Measurements from ENCODE around the gene EPB42. TPM values are rescaled to one million over a fixed set of nuclear protein-coding genes. Genes with fewer than 3 reads are reported as not detected.
"Not testable (repeated sequence)": the region's sequence is repeated elsewhere in the genome, so short reads cannot be mapped to it uniquely, and the experiment has no call there.

EPB42 gene
- total RNA-seq, 1 experiment from 2014 or later = not detected

DNA sequence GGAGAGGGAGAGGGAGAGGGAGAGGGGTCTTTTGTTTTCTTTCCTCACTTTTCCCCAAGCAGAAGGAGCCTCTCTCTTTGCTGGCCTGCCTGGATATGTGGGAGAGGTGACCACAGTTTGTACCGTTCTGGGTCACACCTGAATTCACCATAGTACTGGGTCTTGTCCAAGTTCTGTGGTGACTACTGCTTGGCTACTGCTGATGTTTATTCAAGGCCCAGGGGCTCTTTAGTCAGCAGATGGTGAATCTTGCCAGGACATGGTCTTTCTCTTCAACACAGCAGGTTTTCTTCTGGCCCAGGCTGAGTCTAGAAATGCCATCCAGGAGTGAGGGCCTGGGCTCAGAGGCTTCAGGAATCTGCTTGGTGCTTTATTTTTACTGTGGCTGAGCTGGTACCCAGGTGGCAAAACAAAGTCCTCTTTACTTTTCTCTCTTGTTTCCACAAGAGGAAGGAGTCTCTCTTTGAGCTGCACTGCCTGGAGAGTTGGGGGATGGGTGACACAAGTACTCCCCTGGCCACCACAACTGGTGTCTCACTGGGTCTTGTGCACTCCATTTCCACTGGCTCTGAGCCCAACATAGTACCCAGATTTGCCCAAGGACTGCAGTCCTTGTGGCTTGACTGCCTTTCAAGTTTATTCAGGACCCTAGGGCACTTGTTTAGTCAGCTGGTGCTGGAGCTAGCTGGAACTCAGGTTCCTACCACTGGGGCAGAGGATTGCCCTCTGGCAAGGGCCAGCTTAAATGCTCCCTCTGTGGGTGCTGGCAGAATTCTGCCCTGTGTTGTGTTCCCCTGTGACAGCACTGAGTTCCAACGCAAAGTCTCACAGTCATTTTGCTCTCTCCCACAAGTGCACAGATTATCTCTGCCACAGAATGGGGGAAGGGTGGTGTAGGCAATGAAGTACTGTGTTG lies 52.4 kb downstream of the EPB42 start:
- Histone ChIP-seq H3K4ac (ENCODE audit: low read depth, low read length) (no peak overlapping the region), H3K9me3 (ENCODE audit: control insufficient read depth, low read depth, low read length) (no peaks in the 10 kb centered on the region), H4K8ac (replicated peaks; ENCODE audit: insufficient read length, low read depth, low read length) (no peak overlapping the region), H2BK15ac (ENCODE audit: low read depth, low read length) (no peak overlapping the region), H4K20me1 (ENCODE audit: control insufficient read depth, insufficient read depth, insufficient read length) (no peaks in the 10 kb centered on the region), H2BK5ac (ENCODE audit: insufficient read length, low read length) (no peak overlapping the region), H3K14ac (ENCODE audit: insufficient read depth, low read length) (no peak overlapping the region), H2BK12ac (ENCODE audit: insufficient read length, low read depth, low read length) (no peak overlapping the region), H3K23ac (ENCODE audit: insufficient read length, low read depth, low read length) (no peak overlapping the region), H3K56ac (ENCODE audit: insufficient read length, low read depth, low read length) (no peak overlapping the region), H3K4me1 (ENCODE audit: insufficient read depth, low read length) (no peaks in the 10 kb centered on the region), H3T11ph (ENCODE audit: low read length) (no peak overlapping the region), H3K23me2 (ENCODE audit: insufficient read length, low read depth, low read length, poor library complexity, severe bottlenecking) (no peaks in the 10 kb centered on the region), H4K5ac (ENCODE audit: insufficient read length, low read depth, low read length) (no peak overlapping the region), H3K79me2 (ENCODE audit: insufficient read depth, low read length) (no peaks in the 10 kb centered on the region), H2BK20ac (ENCODE audit: low read depth, low read length, poor library complexity, severe bottlenecking) (no peak overlapping the region), H3K27ac (ENCODE audit: insufficient read length, low read depth, low read length) (no peak overlapping the region), H2BK120ac (ENCODE audit: low read depth, low read length, poor library complexity, severe bottlenecking) (no peak overlapping the region), H3K79me1 (ENCODE audit: insufficient read depth, low read depth, low read length, poor library complexity, severe bottlenecking) (no peaks in the 10 kb centered on the region), H3K27me3 (ENCODE audit: insufficient read depth, low read length) (no peaks in the 10 kb centered on the region), H3K9ac (ENCODE audit: extremely low read depth, insufficient read length, low read length) (no peak overlapping the region), H3K4me2 (ENCODE audit: insufficient read depth, insufficient read length, low read length) (no peak overlapping the region), H4K91ac (ENCODE audit: insufficient read length, low read depth, low read length) (no peak overlapping the region), H3K18ac (ENCODE audit: insufficient read length, low read depth, low read length) (no peak overlapping the region), H2AK5ac (ENCODE audit: insufficient read length, low read length) (no peak overlapping the region), H2AFZ (ENCODE audit: low read length) (no peak overlapping the region)
- no peak for DNase-seq
- WGBS (ENCODE audit: extremely low coverage, insufficient read length, low lambda C conversion rate) = no CpG with 5 or more reads among the region's 2 CpGs
- Mint-ChIP-seq H3K36me3 (ENCODE audit: insufficient read depth in 1 of 3, low read depth in 3 of 3) (peaks cover 8 to 50% (median 33%) of the 10 kb centered on the region in 3 experiments), H3K4me3 (no peak overlapping the region), H3K27ac (peak overlapping the region in 1 of 3 experiments; percentile 68; a peak in 1 of 7 replicates), H3K27me3 (ENCODE audit: low read depth) (no peaks in the 10 kb centered on the region), H3K4me1 (peaks cover 8 to 10% of the 10 kb centered on the region in 2 experiments), H3K9me3 (peaks cover 15 to 22% of the 10 kb centered on the region in 2 experiments)
- TF ChIP-seq, protein P1, sequence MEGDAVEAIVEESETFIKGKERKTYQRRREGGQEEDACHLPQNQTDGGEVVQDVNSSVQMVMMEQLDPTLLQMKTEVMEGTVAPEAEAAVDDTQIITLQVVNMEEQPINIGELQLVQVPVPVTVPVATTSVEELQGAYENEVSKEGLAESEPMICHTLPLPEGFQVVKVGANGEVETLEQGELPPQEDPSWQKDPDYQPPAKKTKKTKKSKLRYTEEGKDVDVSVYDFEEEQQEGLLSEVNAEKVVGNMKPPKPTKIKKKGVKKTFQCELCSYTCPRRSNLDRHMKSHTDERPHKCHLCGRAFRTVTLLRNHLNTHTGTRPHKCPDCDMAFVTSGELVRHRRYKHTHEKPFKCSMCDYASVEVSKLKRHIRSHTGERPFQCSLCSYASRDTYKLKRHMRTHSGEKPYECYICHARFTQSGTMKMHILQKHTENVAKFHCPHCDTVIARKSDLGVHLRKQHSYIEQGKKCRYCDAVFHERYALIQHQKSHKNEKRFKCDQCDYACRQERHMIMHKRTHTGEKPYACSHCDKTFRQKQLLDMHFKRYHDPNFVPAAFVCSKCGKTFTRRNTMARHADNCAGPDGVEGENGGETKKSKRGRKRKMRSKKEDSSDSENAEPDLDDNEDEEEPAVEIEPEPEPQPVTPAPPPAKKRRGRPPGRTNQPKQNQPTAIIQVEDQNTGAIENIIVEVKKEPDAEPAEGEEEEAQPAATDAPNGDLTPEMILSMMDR (conservative IDR thresholded peaks at IDR 0.05) = no peak

DNA sequence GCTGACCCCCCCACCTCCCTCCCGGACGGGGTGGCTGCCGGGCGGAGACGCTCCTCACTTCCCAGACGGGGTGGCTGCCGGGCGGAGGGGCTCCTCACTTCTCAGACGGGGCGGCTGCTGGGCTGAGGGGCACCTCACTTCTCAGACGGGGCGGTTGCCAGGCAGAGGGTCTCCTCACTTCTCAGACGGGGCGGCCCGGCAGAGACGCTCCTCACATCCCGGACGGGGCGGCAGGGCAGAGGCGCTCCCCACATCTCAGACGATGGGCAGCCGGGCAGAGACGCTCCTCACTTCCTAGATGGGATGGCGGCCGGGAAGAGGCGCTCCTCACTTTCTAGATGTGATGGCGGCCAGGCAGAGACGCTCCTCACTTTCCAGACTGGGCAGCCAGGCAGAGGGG lies 53.6 kb downstream of the EPB42 start:
- DNase-seq; H4K20me1 ChIP-seq (ENCODE audit: control insufficient read depth, insufficient read depth, insufficient read length); H3K23me2 ChIP-seq (ENCODE audit: insufficient read length, low read depth, low read length, poor library complexity, severe bottlenecking); H2BK15ac ChIP-seq (ENCODE audit: low read depth, low read length); H3K4ac ChIP-seq (ENCODE audit: low read depth, low read length); H3K27ac ChIP-seq (ENCODE audit: insufficient read length, low read depth, low read length); H3K56ac ChIP-seq (ENCODE audit: insufficient read length, low read depth, low read length); H3K79me1 ChIP-seq (ENCODE audit: insufficient read depth, low read depth, low read length, poor library complexity, severe bottlenecking); H2BK20ac ChIP-seq (ENCODE audit: low read depth, low read length, poor library complexity, severe bottlenecking); H2BK12ac ChIP-seq (ENCODE audit: insufficient read length, low read depth, low read length); H3K27me3 Mint-ChIP-seq (ENCODE audit: low read depth); H3K79me2 ChIP-seq (ENCODE audit: insufficient read depth, low read length); H3K23ac ChIP-seq (ENCODE audit: insufficient read length, low read depth, low read length); H3T11ph ChIP-seq (ENCODE audit: low read length); H3K9ac ChIP-seq (ENCODE audit: extremely low read depth, insufficient read length, low read length); H4K5ac ChIP-seq (ENCODE audit: insufficient read length, low read depth, low read length); H3K4me1 ChIP-seq (ENCODE audit: insufficient read depth, low read length); H3K27me3 ChIP-seq (ENCODE audit: insufficient read depth, low read length); H3K4me2 ChIP-seq (ENCODE audit: insufficient read depth, insufficient read length, low read length); H3K18ac ChIP-seq (ENCODE audit: insufficient read length, low read depth, low read length); H2BK5ac ChIP-seq (ENCODE audit: insufficient read length, low read length); H2AK5ac ChIP-seq (ENCODE audit: insufficient read length, low read length); H3K9me3 ChIP-seq (ENCODE audit: control insufficient read depth, low read depth, low read length); H3K4me1 Mint-ChIP-seq; H3K14ac ChIP-seq (ENCODE audit: insufficient read depth, low read length); H3K27ac Mint-ChIP-seq; H3K4me3 Mint-ChIP-seq; H2AFZ ChIP-seq (ENCODE audit: low read length); H4K8ac ChIP-seq (replicated peaks; ENCODE audit: insufficient read length, low read depth, low read length); H4K91ac ChIP-seq (ENCODE audit: insufficient read length, low read depth, low read length); H2BK120ac ChIP-seq (ENCODE audit: low read depth, low read length, poor library complexity, severe bottlenecking): not testable (repeated sequence)
- WGBS (ENCODE audit: extremely low coverage, insufficient read length, low lambda C conversion rate) = no CpG with 5 or more reads among the region's 28 CpGs
- Mint-ChIP-seq H3K36me3 (ENCODE audit: insufficient read depth in 1 of 3, low read depth in 3 of 3) (peaks cover 6 to 46% (median 28%) of the 10 kb centered on the region in 3 experiments), H3K9me3 (peaks cover 11 to 17% of the 10 kb centered on the region in 2 experiments; a peak in 4 of 5 replicates)
